NB4 (cell line): ENCODE data around the gene IL16.

Source experiments
- DNase-seq: peaks from one replicate; pipeline ENCODE4 v3.0.0; 2010; ENCODE audit warnings: low read depth
- H3K4me3 ChIP-seq: one replicate; pipeline ENCODE4 v1.5.1; 2011; ENCODE audit warnings: mild to moderate bottlenecking, low read depth, low read length, moderate library complexity
- MYC ChIP-seq: IDR thresholded peaks from 2 replicates; pipeline ENCODE4 v1.6.1; 2011; ENCODE audit warnings: low read depth, low read length
- POLR2A ChIP-seq: IDR thresholded peaks from 2 replicates; pipeline ENCODE4 v1.6.1; 2011; ENCODE audit warnings: mild to moderate bottlenecking; ENCODE audit not compliant: insufficient read length; ENCODE audit errors: extremely low read depth
- TF ChIP-seq, protein P1 (sequence below): IDR thresholded peaks from 2 replicates; pipeline ENCODE4 v1.6.1; 2011; ENCODE audit warnings: low read depth, low read length
- TF ChIP-seq, protein P2 (sequence below): IDR thresholded peaks from one replicate; pipeline ENCODE4 v1.5.1; 2012; ENCODE audit warnings: low read depth, low read length

IL16 gene

DNA sequence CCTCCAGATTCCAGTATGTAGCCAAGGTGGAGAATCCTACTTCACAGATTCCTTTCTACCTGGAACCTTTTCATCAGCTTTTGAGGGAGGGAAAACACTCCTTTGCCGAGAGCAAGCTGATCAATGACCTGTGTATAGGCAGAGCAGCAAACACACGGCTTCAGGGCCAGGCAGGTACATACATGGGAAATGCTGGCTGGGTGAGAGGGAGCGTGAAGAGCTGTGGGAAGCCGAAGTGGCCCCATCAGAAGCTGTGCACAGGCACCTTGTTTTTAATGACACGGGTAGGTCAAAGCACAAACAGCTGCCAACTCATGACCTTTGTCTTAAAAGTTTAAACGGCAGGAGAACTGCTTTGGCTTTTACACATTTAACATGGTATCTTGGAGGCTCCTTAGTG lies 101.9 kb downstream of the IL16 start:
- TF ChIP-seq, protein P1, sequence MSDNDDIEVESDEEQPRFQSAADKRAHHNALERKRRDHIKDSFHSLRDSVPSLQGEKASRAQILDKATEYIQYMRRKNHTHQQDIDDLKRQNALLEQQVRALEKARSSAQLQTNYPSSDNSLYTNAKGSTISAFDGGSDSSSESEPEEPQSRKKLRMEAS, result no peak
- no peak for TF ChIP-seq POLR2A
- TF ChIP-seq, protein P2, sequence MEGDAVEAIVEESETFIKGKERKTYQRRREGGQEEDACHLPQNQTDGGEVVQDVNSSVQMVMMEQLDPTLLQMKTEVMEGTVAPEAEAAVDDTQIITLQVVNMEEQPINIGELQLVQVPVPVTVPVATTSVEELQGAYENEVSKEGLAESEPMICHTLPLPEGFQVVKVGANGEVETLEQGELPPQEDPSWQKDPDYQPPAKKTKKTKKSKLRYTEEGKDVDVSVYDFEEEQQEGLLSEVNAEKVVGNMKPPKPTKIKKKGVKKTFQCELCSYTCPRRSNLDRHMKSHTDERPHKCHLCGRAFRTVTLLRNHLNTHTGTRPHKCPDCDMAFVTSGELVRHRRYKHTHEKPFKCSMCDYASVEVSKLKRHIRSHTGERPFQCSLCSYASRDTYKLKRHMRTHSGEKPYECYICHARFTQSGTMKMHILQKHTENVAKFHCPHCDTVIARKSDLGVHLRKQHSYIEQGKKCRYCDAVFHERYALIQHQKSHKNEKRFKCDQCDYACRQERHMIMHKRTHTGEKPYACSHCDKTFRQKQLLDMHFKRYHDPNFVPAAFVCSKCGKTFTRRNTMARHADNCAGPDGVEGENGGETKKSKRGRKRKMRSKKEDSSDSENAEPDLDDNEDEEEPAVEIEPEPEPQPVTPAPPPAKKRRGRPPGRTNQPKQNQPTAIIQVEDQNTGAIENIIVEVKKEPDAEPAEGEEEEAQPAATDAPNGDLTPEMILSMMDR, result no peak
- TF ChIP-seq MYC, result no peak
- no peak for DNase-seq
- peak overlapping the region; percentile 6 for H3K4me3 ChIP-seq

DNA sequence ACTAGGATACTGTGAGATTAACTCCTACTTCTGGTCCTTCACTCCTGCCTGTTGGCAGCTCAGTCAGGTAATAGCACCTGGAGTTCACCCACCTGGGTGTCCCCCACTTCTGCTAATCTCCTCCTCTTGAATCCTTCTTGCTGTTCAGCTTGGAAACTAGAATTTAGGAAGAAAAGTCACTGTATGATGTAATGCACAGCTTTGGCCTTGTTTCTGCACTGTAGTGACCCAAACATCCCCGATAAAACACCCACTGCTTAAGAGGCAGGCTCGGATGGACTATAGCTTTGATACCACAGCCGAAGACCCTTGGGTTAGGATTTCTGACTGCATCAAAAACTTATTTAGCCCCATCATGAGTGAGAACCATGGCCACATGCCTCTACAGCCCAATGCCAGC lies 102.5 kb downstream of the IL16 start:
- H3K4me3 ChIP-seq, result no peak overlapping the region
- TF ChIP-seq, protein P2, result no peak
- TF ChIP-seq MYC (no peak), POLR2A (no peak)
- TF ChIP-seq, protein P1, result no peak
- no peak for DNase-seq

DNA sequence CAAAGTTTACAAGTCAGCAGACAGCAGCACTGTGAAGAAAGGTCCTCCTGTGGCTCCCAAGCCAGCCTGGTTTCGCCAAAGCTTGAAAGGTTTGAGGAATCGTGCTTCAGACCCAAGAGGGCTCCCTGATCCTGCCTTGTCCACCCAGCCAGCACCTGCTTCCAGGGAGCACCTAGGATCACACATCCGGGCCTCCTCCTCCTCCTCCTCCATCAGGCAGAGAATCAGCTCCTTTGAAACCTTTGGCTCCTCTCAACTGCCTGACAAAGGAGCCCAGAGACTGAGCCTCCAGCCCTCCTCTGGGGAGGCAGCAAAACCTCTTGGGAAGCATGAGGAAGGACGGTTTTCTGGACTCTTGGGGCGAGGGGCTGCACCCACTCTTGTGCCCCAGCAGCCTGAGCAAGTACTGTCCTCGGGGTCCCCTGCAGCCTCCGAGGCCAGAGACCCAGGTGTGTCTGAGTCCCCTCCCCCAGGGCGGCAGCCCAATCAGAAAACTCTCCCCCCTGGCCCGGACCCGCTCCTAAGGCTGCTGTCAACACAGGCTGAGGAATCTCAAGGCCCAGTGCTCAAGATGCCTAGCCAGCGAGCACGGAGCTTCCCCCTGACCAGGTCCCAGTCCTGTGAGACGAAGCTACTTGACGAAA lies 103.1 kb downstream of the IL16 start:
- TF ChIP-seq, protein P2, result no peak
- no peak for TF ChIP-seq POLR2A
- TF ChIP-seq, protein P1, result no peak
- TF ChIP-seq MYC, result no peak
- H3K4me3 ChIP-seq, result no peak overlapping the region

DNA sequence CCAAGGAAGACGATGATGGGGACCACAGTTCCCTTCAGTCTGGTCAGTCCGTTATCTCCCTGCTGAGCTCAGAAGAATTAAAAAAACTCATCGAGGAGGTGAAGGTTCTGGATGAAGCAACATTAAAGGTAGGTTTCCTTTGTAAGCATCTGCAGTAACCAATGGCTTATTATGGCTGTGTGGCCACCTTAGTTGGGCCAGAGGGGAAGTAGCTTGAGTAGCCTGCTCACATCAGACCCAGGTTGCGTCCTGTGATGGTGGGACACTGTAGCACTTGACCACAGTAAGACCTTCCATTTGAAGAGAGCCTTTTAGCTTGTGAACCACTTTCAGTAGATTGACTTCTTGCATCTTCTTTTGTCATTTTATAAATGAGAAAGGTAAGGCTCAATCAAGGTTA lies 104.7 kb downstream of the IL16 start:
- TF ChIP-seq MYC, result no peak
- no peak for TF ChIP-seq POLR2A
- TF ChIP-seq, protein P1, result no peak
- TF ChIP-seq, protein P2, result no peak
- no peak overlapping the region for H3K4me3 ChIP-seq
- no peak for DNase-seq

More for the DNA sequence above, 103.1 kb downstream of the IL16 start:
- DNase-seq, result no peak

DNA sequence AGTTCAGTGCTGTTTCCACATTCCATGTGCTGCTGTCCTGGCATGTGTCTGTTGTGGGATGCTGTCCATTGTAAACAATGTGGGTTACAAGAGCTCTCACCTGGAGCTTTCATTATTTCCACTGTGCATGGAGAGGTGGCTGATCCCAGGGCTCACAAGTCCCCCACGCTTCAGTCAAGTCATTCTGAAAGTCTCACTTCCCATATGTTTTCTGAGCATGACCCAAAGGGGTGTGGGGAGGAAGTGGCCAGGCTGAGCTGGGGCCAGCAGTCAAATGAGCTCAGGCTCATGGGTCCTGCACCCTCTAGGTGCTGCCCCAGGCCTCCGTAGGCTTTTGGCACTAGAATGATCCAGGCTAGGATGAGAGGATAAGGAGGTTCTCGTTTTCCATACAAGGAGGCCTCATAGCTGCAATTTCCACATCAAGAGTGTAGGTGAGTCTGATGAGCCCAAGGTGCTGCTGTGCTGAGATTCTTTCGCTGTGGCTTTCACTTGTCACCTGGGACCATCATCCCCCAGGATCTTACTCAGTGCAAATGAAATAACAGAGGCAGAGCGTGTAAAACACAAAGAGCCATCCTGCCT lies 105.2 kb downstream of the IL16 start:
- DNase-seq, result peak; percentile 53
- TF ChIP-seq MYC, result no peak
- TF ChIP-seq, protein P2, result no peak
- TF ChIP-seq, protein P1, result no peak
- no peak for TF ChIP-seq POLR2A
- H3K4me3 ChIP-seq, result no peak overlapping the region

DNA sequence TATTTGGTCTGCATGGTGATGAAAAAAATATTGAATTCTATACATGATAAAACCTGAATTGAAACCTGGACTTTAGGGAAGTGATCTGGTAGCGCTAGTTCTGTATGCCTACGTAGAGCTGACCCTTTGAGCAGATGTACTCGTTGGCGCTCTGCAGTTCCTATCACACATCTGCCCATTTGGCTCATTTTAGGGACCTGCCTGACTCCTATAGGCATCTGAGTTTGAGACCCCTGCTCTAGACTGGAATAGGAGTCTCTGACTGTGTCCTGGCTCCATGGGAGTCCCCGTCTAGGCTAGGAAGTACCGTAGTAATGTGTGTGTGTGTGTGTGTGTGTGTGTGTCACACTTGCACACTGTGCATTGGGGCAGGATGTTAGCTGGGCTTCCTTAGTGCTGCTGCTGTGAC lies 106.0 kb downstream of the IL16 start:
- DNase-seq, result no peak
- no peak overlapping the region for H3K4me3 ChIP-seq
- TF ChIP-seq, protein P1, result no peak
- TF ChIP-seq POLR2A (no peak), MYC (no peak)
- TF ChIP-seq, protein P2, result no peak
